Measurements from ENCODE around the gene VWA3B.
A peak's percentile ranks its signal among the peaks of the same experiment; 100 is the strongest.
"Not testable (repeated sequence)": the region's sequence is repeated elsewhere in the genome, so short reads cannot be mapped to it uniquely, and the experiment has no call there.

The VWA3B gene

DNA sequence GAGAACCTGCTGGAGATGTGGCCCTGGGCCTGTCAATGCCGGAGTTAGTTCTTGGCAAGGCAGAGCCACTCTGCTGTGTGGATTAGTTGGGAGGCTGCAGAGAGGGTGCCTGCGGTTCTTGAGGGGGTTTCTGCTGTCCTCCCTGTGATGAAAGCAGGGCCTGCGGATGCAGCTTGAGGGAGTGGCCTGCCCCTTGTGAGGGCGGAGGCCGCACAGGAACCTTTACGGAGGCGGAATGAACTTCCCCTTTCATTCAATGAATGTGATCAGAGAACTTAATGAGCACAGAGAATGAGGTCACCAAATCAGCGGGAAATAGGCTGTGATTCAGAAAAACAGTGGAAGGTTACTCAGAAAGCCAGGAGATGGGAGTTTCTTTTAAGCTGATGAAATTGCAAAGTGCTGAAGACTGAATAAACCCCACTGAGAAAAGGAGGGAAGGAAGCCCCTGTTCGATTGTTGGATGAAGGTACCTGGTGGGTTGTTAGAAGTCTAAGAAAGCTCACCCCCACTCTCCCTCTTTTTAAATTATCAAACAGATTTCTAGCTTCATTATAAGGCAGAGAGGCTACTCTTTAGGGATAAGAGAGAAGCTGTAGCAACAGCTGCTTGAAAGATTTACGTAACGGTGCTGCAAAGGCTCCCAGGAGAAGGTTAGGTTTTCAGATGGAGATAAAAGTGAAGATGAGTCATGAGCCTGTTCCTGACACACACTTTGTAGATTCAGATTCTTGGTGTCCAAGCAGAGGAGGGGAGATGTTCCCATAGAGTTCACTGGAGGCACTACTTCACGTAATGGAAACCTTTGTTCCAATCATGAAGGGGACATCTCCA is 47.4 kb downstream of the VWA3B start:
- DNase-seq = no peak

- no peak for DNase-seq
Measured at GRCh38 chr2:98137196-98137595, 50.2 kb downstream of the VWA3B start.

- DNase-seq = not testable (repeated sequence)
Measured at GRCh38 chr2:98138978-98139377, 52.0 kb downstream of the VWA3B start.

- peak; percentile 19 for DNase-seq
Measured at GRCh38 chr2:98140210-98140609, 53.2 kb downstream of the VWA3B start.

GRCh38 chr2:98142106-98142791 is 55.3 kb downstream of the VWA3B start:
- DNase-seq = no peak

GRCh38 chr2:98145070-98145469 is 58.1 kb downstream of the VWA3B start:
- DNase-seq = no peak

- DNase-seq = not testable (repeated sequence)
Measured at GRCh38 chr2:98147900-98148299, 60.9 kb downstream of the VWA3B start.

GRCh38 chr2:98148595-98149332 is 61.8 kb downstream of the VWA3B start:
- DNase-seq = no peak

DNA sequence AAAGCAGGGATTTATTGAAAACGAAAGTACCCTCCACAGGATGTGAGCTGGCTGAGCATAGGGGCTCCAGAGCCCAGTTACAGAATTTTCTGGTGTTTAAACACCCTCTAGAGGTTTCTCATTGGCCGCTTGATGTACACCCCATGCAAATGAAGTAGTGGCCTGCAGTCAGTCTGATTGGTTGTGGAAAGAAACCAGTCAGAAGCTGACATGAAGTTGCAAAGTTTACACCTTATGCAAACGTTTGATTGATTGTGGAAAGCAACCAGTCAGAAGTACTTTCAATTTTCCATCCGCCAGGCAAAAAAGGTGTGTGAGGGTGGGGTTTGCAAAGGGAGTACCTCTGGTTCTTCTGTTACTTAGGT is 62.3 kb downstream of the VWA3B start:
- DNase-seq = no peak

GRCh38 chr2:98153481-98153880 is 66.5 kb downstream of the VWA3B start:
- DNase-seq = no peak

- DNase-seq = no peak
Measured at GRCh38 chr2:98155291-98155690, 68.3 kb downstream of the VWA3B start.

- no peak for DNase-seq
Measured at GRCh38 chr2:98155716-98156115, 68.7 kb downstream of the VWA3B start.

DNA sequence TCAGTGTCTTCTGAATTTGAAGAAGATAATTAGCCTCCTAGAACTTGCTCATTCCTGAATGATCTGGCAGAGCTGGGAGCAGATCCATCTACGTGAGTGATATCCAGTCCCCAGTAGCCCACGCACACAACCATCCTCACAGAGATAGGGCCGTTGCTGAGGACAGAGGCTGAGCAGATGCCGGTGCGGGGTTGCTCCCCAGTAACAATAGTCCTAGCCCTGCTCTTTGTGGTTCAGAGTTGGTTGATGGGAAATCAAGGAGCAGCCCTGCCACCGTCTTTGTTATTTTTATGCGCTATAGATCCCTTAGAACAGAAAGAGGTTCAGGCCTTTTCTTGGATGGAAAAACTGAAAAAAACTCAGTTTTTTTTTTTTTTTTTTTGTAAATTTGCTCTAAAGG is 69.3 kb downstream of the VWA3B start:
- no peak for DNase-seq

- no peak for DNase-seq
Measured at GRCh38 chr2:98157557-98157956, 70.6 kb downstream of the VWA3B start.

GRCh38 chr2:98158305-98158704 is 71.3 kb downstream of the VWA3B start:
- DNase-seq = no peak

DNA sequence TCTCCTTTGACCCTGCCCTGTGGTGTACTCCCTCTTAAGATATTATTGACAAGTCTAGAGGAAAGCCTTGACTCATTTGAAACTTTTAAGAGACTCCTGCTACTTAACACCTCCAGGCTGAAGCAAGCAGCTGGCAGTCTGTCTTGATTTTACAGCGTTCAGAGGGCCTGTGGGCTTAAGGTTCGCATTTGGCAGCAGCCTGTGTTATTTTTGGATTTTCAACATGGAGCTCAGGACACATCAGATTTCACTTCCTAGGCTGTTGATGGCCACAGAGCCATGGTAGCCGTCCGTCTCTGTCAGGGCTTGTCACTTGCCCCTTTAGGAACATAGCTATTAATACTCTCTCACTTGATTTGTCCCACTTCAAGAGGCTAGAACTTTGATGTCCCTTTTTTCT is 73.6 kb downstream of the VWA3B start:
- DNase-seq = no peak

DNA sequence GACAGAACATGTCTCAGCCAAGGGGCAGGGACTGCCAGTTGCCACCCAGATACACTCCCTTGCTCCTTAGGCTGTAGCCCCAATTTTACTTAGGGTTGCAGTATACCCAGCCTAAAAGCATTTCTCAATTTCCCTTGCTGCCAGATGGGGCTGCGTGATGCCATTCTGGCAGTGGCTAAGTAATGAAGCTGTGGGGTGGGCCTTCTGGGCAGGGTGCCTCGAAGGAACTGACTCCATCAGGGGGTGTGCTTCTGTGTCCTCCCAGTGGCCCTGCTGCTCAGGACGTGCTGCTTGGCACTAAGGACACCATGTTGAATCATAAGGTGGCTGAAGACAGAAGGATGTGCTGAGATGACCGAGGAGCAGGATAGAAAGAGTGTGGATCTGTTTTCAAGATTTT is 74.2 kb downstream of the VWA3B start:
- DNase-seq = no peak

DNA sequence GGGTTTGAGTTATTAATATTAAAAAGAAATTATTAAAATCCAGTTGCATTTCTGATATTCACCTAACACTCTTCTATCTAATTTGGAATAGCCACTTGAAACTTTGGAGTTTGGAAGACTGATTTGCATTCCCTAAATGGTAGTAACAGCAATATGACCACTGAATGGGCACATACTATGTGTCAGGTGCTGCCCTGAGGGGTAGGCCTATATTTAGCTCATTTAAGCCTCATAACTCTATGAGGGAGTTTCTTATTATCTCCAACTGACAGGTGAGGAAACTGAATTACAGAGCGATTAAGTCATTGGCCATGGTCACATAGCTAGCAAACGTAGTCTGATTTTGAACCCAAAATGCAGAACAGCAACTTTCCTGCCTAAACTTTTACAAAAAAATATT is 77.3 kb downstream of the VWA3B start:
- no peak for DNase-seq

DNA sequence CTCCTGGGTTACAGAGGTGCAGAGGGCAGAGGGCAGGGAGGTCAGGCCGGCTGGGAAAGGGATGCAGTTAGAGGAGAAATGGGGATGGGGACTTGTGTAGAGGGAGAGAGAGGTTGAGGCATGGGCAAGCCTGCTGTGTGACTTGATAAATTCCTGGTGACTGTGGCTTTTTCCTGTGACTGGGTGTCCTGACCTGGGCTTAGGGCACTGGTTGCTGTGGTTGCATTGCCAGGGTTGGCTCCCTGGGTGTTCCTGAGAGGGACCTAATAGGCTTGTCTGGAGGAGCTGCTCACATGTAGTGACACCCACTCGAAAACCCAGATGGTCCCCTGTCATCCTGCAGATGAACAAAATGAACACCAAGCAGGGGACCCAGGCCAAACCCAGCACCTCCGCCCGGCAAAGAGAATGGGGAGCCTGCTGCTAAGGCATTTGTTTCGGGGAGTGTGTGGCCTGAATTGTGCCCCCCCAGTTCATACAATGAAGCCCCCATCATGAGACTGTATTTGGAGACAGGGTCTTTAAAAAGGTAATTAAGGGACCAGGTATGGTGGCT is 78.6 kb downstream of the VWA3B start:
- DNase-seq = no peak

- DNase-seq = no peak
Measured at GRCh38 chr2:98167916-98168315, 80.9 kb downstream of the VWA3B start.

DNA sequence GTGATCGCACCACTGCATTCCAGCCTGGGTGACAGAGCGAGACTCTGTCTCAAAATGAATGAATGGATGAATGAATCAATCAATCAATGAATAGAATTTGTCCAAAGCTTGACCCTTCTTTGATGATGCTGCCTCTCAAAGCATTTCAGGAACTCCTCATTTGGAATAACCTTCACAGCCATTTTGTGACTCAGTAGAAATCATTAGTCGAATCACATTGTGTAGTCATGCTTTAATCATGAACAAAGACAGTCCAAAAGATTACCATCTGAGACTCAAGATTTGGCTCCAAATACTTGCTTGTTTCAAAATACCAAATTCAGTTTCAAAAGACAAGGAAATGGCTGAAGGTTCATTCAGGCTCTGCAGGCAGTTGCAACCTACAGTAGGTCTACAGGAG is 83.1 kb downstream of the VWA3B start:
- no peak for DNase-seq

- no peak for DNase-seq
Measured at GRCh38 chr2:98172150-98172765, 85.3 kb downstream of the VWA3B start.

- no peak for DNase-seq
Measured at GRCh38 chr2:98172951-98173350, 86.0 kb downstream of the VWA3B start.

All from NCI-H1092 (cell line).